NCI-H1048 (cell line): ENCODE measurements around the gene LDLRAD3.

Experiments used
- DNase-seq: peaks from one replicate; lab custom pipeline; 2025; lab: John Stamatoyannopoulos, UW

The LDLRAD3 gene

GRCh38 chr11:36051235-36052144, 107.6 kb downstream of the LDLRAD3 start:
- no peak for DNase-seq

- DNase-seq = no peak
These were observed 109.4 kb downstream of the LDLRAD3 start for GRCh38 chr11:36053281-36053680.

- no peak for DNase-seq
These were observed 110.0 kb downstream of the LDLRAD3 start for GRCh38 chr11:36053862-36054261.

GRCh38 chr11:36054628-36055027, 110.8 kb downstream of the LDLRAD3 start:
- DNase-seq = no peak

GRCh38 chr11:36056160-36056751, 112.4 kb downstream of the LDLRAD3 start:
- no peak for DNase-seq

- DNase-seq = no peak
These were observed 113.6 kb downstream of the LDLRAD3 start for GRCh38 chr11:36057379-36058042.

GRCh38 chr11:36059660-36060059, 115.8 kb downstream of the LDLRAD3 start:
- DNase-seq = no peak

GRCh38 chr11:36060926-36061325, 117.1 kb downstream of the LDLRAD3 start:
- DNase-seq = no peak

- DNase-seq = no peak
These were observed 117.6 kb downstream of the LDLRAD3 start for GRCh38 chr11:36061471-36061870.

GRCh38 chr11:36062796-36063365, 119.0 kb downstream of the LDLRAD3 start:
- no peak for DNase-seq

- DNase-seq = no peak
These were observed 121.6 kb downstream of the LDLRAD3 start for GRCh38 chr11:36065436-36065835.

GRCh38 chr11:36066891-36067290, 123.0 kb downstream of the LDLRAD3 start:
- no peak for DNase-seq

GRCh38 chr11:36069576-36070212, 125.8 kb downstream of the LDLRAD3 start:
- no peak for DNase-seq

- DNase-seq = no peak
These were observed 126.5 kb downstream of the LDLRAD3 start for GRCh38 chr11:36070213-36070953.

- DNase-seq = no peak
These were observed 127.1 kb downstream of the LDLRAD3 start for GRCh38 chr11:36070954-36071330.

GRCh38 chr11:36071917-36072500, 128.1 kb downstream of the LDLRAD3 start:
- no peak for DNase-seq

- DNase-seq = no peak
These were observed 129.7 kb downstream of the LDLRAD3 start for GRCh38 chr11:36073411-36074203.

GRCh38 chr11:36074941-36075431, 131.1 kb downstream of the LDLRAD3 start:
- DNase-seq = no peak

- no peak for DNase-seq
These were observed 133.5 kb downstream of the LDLRAD3 start for GRCh38 chr11:36077368-36077767.
